Rectal smooth muscle tissue (tissue), 1 donor: ENCODE measurements around the gene MRGPRD.
"Not testable (repeated sequence)": the region's sequence is repeated elsewhere in the genome, so short reads cannot be mapped to it uniquely, and the experiment has no call there.

Experiments
- H3K27ac ChIP-seq: one replicate; pipeline ENCODE4 v1.7.0; 2013; ENCODE audit warnings: low read depth, low read length, inconsistent platforms
- H3K27me3 ChIP-seq: one replicate; pipeline ENCODE4 v1.7.0; 2013; ENCODE audit warnings: low read length; ENCODE audit not compliant: control insufficient read depth, insufficient read depth
- H3K36me3 ChIP-seq: one replicate; pipeline ENCODE4 v1.7.0; 2013; ENCODE audit warnings: low read length; ENCODE audit not compliant: control insufficient read depth, insufficient read depth
- H3K4me1 ChIP-seq: one replicate; pipeline ENCODE4 v1.7.0; 2013; ENCODE audit warnings: low read length; ENCODE audit not compliant: control insufficient read depth, insufficient read depth
- H3K4me3 ChIP-seq: one replicate; pipeline ENCODE4 v1.7.0; 2013; ENCODE audit warnings: low read length
- H3K9ac ChIP-seq: one replicate; pipeline ENCODE4 v1.7.0; 2013; ENCODE audit warnings: low read length

The MRGPRD gene

GRCh38 chr11:69003301-69003865 lies 22.6 kb upstream of the MRGPRD start:
- H3K4me3 ChIP-seq: no peak overlapping the region
- H3K4me1 ChIP-seq: peaks cover 90% of the 10 kb centered on the region

GRCh38 chr11:69002570-69003231 lies 21.9 kb upstream of the MRGPRD start:
- H3K9ac ChIP-seq: no peak overlapping the region
- no peak overlapping the region for H3K4me3 ChIP-seq
- no peaks in the 10 kb centered on the region for H3K27me3 ChIP-seq
- peak overlapping the region; percentile 99 for H3K27ac ChIP-seq
- peaks cover 90% of the 10 kb centered on the region for H3K4me1 ChIP-seq
- H3K36me3 ChIP-seq: peaks cover 25% of the 10 kb centered on the region

More at GRCh38 chr11:69003301-69003865, 22.6 kb upstream of the MRGPRD start:
- H3K9ac ChIP-seq: no peak overlapping the region
- H3K27ac ChIP-seq: peak overlapping the region; percentile 99
- peaks cover 25% of the 10 kb centered on the region for H3K36me3 ChIP-seq
- no peaks in the 10 kb centered on the region for H3K27me3 ChIP-seq

- peak overlapping the region; percentile 21 for H3K9ac ChIP-seq
- no peak overlapping the region for H3K4me3 ChIP-seq
- H3K27me3 ChIP-seq: no peaks in the 10 kb centered on the region
- peaks cover 84% of the 10 kb centered on the region for H3K4me1 ChIP-seq
- H3K36me3 ChIP-seq: peaks cover 21% of the 10 kb centered on the region
- H3K27ac ChIP-seq: peak overlapping the region; percentile 99
These were observed 21.4 kb upstream of the MRGPRD start for GRCh38 chr11:69002110-69002569.

- no peak overlapping the region for H3K9ac ChIP-seq
- no peaks in the 10 kb centered on the region for H3K27me3 ChIP-seq
- H3K27ac ChIP-seq: peak overlapping the region; percentile 99
- H3K36me3 ChIP-seq: peaks cover 17% of the 10 kb centered on the region
- H3K4me3 ChIP-seq: no peak overlapping the region
- peaks cover 80% of the 10 kb centered on the region for H3K4me1 ChIP-seq
These were observed 20.7 kb upstream of the MRGPRD start for GRCh38 chr11:69001243-69002081.

GRCh38 chr11:69000831-69001242 lies 20.1 kb upstream of the MRGPRD start:
- Histone ChIP-seq H3K4me1 (peaks cover 76% of the 10 kb centered on the region), H3K27ac (peak overlapping the region; percentile 99), H3K9ac (no peak overlapping the region), H3K4me3 (no peak overlapping the region), H3K36me3 (peaks cover 17% of the 10 kb centered on the region), H3K27me3 (no peaks in the 10 kb centered on the region)

- H3K27me3 ChIP-seq: no peaks in the 10 kb centered on the region
- H3K4me1 ChIP-seq: peaks cover 71% of the 10 kb centered on the region
- peak overlapping the region; percentile 94 for H3K27ac ChIP-seq
- no peak overlapping the region for H3K9ac ChIP-seq
- H3K4me3 ChIP-seq: no peak overlapping the region
- H3K36me3 ChIP-seq: peaks cover 17% of the 10 kb centered on the region
These were observed 19.6 kb upstream of the MRGPRD start for GRCh38 chr11:69000391-69000790.

GRCh38 chr11:68999748-69000355 lies 19.1 kb upstream of the MRGPRD start:
- Histone ChIP-seq H3K36me3 (peaks cover 13% of the 10 kb centered on the region), H3K27ac (peak overlapping the region; percentile 94), H3K4me1 (peaks cover 66% of the 10 kb centered on the region)
- not testable (repeated sequence) for H3K4me3 ChIP-seq, H3K27me3 ChIP-seq, H3K9ac ChIP-seq

- H3K27me3 ChIP-seq: no peaks in the 10 kb centered on the region
- H3K36me3 ChIP-seq: peaks cover 8% of the 10 kb centered on the region
- peaks cover 60% of the 10 kb centered on the region for H3K4me1 ChIP-seq
- H3K9ac ChIP-seq: no peak overlapping the region
- H3K4me3 ChIP-seq: no peak overlapping the region
- H3K27ac ChIP-seq: peak overlapping the region; percentile 94
These were observed 18.4 kb upstream of the MRGPRD start for GRCh38 chr11:68999093-68999747.

- Histone ChIP-seq H3K9ac (no peak overlapping the region), H3K27ac (peak overlapping the region; percentile 94), H3K4me1 (peaks cover 52% of the 10 kb centered on the region), H3K4me3 (no peak overlapping the region), H3K27me3 (no peaks in the 10 kb centered on the region), H3K36me3 (peaks cover 3% of the 10 kb centered on the region)
These were observed 17.7 kb upstream of the MRGPRD start for GRCh38 chr11:68998390-68998911.

GRCh38 chr11:68997995-68998348 lies 17.2 kb upstream of the MRGPRD start:
- Histone ChIP-seq H3K4me1 (peaks cover 47% of the 10 kb centered on the region), H3K27ac (peak overlapping the region; percentile 94), H3K36me3 (no peaks in the 10 kb centered on the region), H3K9ac (no peak overlapping the region), H3K4me3 (no peak overlapping the region), H3K27me3 (no peaks in the 10 kb centered on the region)

GRCh38 chr11:68997124-68997994 lies 16.6 kb upstream of the MRGPRD start:
- H3K4me3 ChIP-seq: no peak overlapping the region
- no peaks in the 10 kb centered on the region for H3K36me3 ChIP-seq
- no peak overlapping the region for H3K9ac ChIP-seq
- H3K27ac ChIP-seq: peak overlapping the region; percentile 94
- H3K27me3 ChIP-seq: no peaks in the 10 kb centered on the region
- peaks cover 41% of the 10 kb centered on the region for H3K4me1 ChIP-seq
